Measurements from ENCODE around the gene RTN4RL2.

GRCh38 chr11:57436031-57436430 lies 24.3 kb upstream of the RTN4RL2 start:
- TF ChIP-seq CTCF (IDR thresholded peaks at IDR 0.05; ENCODE audit: insufficient read depth, low read length, poor library complexity, severe bottlenecking) (no peak), EZH2phosphoT487 (conservative IDR thresholded peaks at IDR 0.05; ENCODE audit: low read length) (no peak)

Measured in SU-DHL-6 (cell line).